Stimulated activated naive CD8-positive, alpha-beta T cell treated with anti-CD3 and anti-CD28 coated beads, Interleukin-15, Interleukin-2, amounts not matched to agents 100 ng/mL and 50 ng/mL, for 24 hours (primary cell): ENCODE measurements around the gene CRYZ.
A peak's percentile ranks its signal among the peaks of the same experiment; 100 is the strongest.
"Not testable (repeated sequence)": the region's sequence is repeated elsewhere in the genome, so short reads cannot be mapped to it uniquely, and the experiment has no call there.

Experiments used
- H3K27ac Mint-ChIP-seq: one replicate; pipeline ENCODE4 v1.8.0; 2021; ENCODE audit warnings: mild to moderate bottlenecking, mixed read lengths
- H3K27me3 Mint-ChIP-seq: one replicate; pipeline ENCODE4 v1.8.0; 2021; ENCODE audit warnings: mixed read lengths
- H3K36me3 Mint-ChIP-seq: one replicate; pipeline ENCODE4 v1.8.0; 2021; ENCODE audit warnings: low read depth, mixed read lengths
- H3K4me1 Mint-ChIP-seq: one replicate; pipeline ENCODE4 v1.8.0; 2021; ENCODE audit warnings: low read depth, mixed read lengths
- H3K4me3 Mint-ChIP-seq: one replicate; pipeline ENCODE4 v1.8.0; 2021; ENCODE audit warnings: mild to moderate bottlenecking, mixed read lengths
- H3K9me3 Mint-ChIP-seq: one replicate; pipeline ENCODE4 v1.8.0; 2021; ENCODE audit warnings: mixed read lengths

The CRYZ gene

DNA sequence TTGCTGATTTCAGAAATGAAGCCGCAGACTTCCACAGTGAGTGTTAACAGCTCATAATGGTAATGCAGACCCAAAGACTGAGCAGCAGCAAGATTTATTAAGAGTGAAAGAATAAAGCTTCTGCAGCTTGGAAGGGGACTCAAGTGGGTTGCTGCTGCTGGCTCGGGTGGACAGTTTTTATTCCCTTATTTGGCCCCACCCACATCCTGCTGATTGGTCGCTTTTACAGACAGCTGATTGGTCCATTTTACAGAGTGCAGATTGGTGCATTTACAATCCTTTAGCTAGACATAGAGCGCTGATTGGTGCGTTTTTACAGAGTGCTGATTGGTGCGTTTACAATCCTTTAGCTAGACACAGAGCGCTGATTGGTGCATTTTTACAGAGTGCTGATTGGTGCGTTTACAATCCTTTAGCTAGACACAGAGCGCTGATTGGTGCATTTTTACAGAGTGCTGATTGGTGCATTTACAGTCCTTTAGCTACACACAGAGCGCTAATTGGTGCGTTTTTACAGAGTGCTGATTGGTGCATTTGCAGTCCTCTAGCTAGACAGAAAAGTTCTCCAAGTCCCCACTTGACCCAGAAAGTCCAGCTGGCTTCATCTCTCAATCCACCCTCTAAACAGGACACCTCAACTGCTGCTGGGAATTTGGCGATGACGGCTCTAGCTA lies 7.6 kb upstream of the CRYZ start:
- Mint-ChIP-seq H3K9me3 (peaks cover 12% of the 10 kb centered on the region), H3K36me3 (peaks cover 84% of the 10 kb centered on the region)
- not testable (repeated sequence) for H3K27me3 Mint-ChIP-seq, H3K27ac Mint-ChIP-seq, H3K4me1 Mint-ChIP-seq, H3K4me3 Mint-ChIP-seq

DNA sequence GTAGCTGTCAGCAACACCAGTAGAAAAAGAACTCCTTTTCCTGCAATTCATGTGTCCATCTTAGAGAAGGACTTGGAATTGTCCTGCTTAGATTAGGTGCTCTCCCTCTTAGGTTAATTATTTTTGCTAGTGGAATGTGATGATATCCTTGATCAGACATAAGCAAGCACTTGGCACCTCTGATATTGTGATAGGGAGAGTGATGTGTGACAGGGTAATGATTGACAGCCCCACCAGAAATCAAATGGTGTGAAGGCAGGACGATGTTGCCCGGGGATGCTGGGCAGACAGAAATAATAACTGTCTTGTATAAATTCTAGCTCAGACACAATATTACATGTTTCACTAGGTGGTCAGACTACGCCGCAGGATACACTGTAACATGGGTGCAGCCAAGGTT lies 4.5 kb upstream of the CRYZ start:
- Mint-ChIP-seq H3K9me3 (peaks cover 4% of the 10 kb centered on the region), H3K4me3 (no peak overlapping the region), H3K36me3 (peaks cover 56% of the 10 kb centered on the region), H3K4me1 (peaks cover 26% of the 10 kb centered on the region), H3K27me3 (no peaks in the 10 kb centered on the region), H3K27ac (no peak overlapping the region)

DNA sequence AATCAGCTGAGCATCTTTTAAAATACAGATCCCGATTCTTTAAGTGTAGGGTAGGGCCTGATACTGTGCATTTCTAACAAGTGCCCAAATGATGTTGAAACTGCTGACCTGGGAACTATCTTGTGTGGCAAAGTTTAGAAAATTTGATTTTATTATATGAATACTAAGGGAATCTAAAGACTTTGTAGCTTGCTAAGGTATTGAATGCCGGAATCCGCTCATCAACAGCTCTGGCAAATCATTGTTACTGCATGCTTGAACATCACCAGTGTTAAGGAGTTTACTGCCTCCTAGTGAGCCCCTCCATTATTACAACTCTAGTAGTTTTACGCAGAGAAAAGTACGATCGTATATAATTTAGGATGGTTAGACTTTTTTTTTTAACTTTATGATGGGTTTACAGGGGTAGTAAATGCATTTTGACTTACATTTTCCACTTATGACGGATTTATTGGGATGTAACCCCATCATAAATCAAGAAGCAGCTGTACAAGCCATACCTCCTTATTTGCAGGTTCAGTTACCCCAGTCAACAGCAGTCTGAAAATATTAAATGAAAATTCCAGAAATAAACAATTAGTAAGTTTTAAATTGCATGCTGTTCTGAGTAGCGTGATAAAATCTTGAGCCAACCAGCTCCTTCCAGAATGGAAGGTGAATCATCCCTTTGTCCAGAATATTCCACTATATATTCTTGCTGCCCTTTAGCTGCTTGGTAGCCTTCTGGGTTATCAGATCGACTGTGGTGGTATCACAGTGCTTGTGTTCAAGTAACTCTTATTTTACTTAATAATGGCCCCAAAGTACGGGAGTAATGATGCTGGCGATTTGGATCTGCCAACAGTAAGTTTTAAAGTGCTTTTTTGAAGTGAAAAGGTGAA lies 994 bp upstream of the CRYZ start:
- no peaks in the 10 kb centered on the region for H3K27me3 Mint-ChIP-seq
- peak overlapping the region; percentile 94 for H3K4me3 Mint-ChIP-seq
- peaks cover 51% of the 10 kb centered on the region for H3K4me1 Mint-ChIP-seq
- H3K9me3 Mint-ChIP-seq, result no peaks in the 10 kb centered on the region
- H3K36me3 Mint-ChIP-seq, result peaks cover 32% of the 10 kb centered on the region
- H3K27ac Mint-ChIP-seq, result peak overlapping the region; percentile 97

- H3K27me3 Mint-ChIP-seq, H3K9me3 Mint-ChIP-seq: not testable (repeated sequence)
- H3K4me3 Mint-ChIP-seq, result peak overlapping the region; percentile 94
- peak overlapping the region; percentile 97 for H3K27ac Mint-ChIP-seq
- H3K36me3 Mint-ChIP-seq, result peaks cover 27% of the 10 kb centered on the region
- H3K4me1 Mint-ChIP-seq, result peaks cover 57% of the 10 kb centered on the region
Observed at GRCh38 chr1:74732071-74732946, 541 bp downstream of the CRYZ start.

DNA sequence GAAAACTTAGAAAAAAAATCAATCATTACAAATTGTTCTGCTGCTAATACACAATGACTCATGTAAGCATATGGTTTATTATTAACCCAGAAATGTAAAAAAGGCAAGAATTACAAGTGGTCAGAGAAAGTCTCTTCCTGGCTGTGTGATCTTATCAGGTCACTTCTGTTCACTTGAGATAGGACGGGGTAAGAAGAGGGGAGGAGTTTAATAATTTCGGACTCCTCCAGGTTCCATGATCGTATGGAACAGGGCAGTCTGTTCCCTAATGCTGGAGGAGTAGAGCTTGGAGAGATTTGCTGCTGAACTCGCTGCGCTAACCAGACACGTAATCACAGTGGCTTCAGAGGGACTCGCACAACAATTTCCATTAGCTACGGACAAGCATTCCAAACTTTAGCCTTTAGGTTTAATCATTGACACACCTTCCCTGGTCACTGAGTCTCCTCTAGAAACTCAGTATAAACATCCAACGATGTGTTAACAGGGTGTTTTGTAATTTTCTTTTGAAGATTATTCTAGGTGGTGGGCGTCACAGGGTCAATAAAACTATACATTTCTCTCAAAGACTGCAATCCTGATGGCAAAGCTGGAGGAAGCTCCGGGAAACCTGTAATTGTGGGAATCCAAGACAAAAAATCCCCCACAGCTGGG lies 1.3 kb downstream of the CRYZ start:
- peak overlapping the region; percentile 59 for H3K27ac Mint-ChIP-seq
- peak overlapping the region; percentile 58 for H3K4me3 Mint-ChIP-seq
- no peaks in the 10 kb centered on the region for H3K27me3 Mint-ChIP-seq
- no peaks in the 10 kb centered on the region for H3K9me3 Mint-ChIP-seq
- H3K36me3 Mint-ChIP-seq, result peaks cover 27% of the 10 kb centered on the region
- H3K4me1 Mint-ChIP-seq, result peaks cover 57% of the 10 kb centered on the region

- peaks cover 12% of the 10 kb centered on the region for H3K9me3 Mint-ChIP-seq
- H3K27ac Mint-ChIP-seq, result no peak overlapping the region
- H3K4me3 Mint-ChIP-seq, result no peak overlapping the region
- peaks cover 47% of the 10 kb centered on the region for H3K4me1 Mint-ChIP-seq
- H3K36me3 Mint-ChIP-seq, result peaks cover 38% of the 10 kb centered on the region
- H3K27me3 Mint-ChIP-seq, result no peaks in the 10 kb centered on the region
Observed at GRCh38 chr1:74729741-74730478, 2.9 kb downstream of the CRYZ start.

- no peaks in the 10 kb centered on the region for H3K27me3 Mint-ChIP-seq
- no peak overlapping the region for H3K4me3 Mint-ChIP-seq
- H3K36me3 Mint-ChIP-seq, result peaks cover 49% of the 10 kb centered on the region
- H3K4me1 Mint-ChIP-seq, result peaks cover 35% of the 10 kb centered on the region
- H3K9me3 Mint-ChIP-seq, result peaks cover 12% of the 10 kb centered on the region
- no peak overlapping the region for H3K27ac Mint-ChIP-seq
Observed at GRCh38 chr1:74728736-74729135, 4.1 kb downstream of the CRYZ start.

DNA sequence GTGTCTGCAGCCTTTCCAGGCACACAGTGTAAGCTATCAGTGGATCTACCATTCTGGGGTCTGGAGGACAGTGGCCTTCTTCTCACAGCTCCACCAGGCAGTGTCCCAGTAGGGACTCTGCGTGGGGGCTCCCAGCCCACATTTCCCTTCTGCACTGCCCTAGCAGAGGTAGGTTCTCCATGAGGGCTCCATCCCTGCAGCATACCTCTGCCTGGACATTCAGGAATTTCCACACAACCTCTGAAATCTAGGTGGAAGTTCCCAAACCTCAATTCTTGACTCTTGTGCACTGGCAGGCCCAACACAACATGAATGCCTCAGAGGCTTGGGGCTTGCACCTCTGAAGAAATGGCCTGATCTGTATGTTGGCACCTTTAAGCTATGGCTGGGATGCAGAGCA lies 6.8 kb downstream of the CRYZ start:
- Mint-ChIP-seq H3K27me3 (no peaks in the 10 kb centered on the region), H3K27ac (no peak overlapping the region), H3K9me3 (peaks cover 12% of the 10 kb centered on the region), H3K36me3 (peaks cover 70% of the 10 kb centered on the region), H3K4me1 (peaks cover 22% of the 10 kb centered on the region), H3K4me3 (no peak overlapping the region)

DNA sequence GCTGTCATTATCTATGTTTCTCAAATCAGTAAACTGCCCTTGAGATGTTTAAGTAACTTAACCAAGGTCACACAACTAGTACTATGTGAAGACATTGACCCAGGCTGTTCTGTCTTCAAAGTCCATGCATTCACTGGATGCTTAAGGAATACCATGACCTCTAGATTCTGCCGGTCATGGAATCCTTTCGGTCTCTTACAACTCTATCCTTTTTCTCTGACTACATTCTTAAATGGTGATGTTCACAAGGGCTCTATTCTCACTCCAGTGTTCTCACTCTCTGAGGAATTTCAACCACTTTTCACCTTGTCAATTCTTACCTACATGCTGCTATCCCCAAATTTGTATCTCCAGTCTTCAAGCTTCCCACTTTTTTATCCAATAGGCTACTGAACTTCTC lies 15.2 kb downstream of the CRYZ start:
- Mint-ChIP-seq H3K9me3 (no peaks in the 10 kb centered on the region), H3K4me3 (no peak overlapping the region), H3K27ac (no peak overlapping the region), H3K4me1 (no peaks in the 10 kb centered on the region), H3K36me3 (peaks cover 24% of the 10 kb centered on the region), H3K27me3 (no peaks in the 10 kb centered on the region)

- Mint-ChIP-seq H3K36me3 (peaks cover 19% of the 10 kb centered on the region), H3K27me3 (no peaks in the 10 kb centered on the region), H3K4me1 (no peaks in the 10 kb centered on the region), H3K4me3 (no peak overlapping the region), H3K9me3 (no peaks in the 10 kb centered on the region), H3K27ac (no peak overlapping the region)
Observed at GRCh38 chr1:74716822-74717221, 16.0 kb downstream of the CRYZ start.

GRCh38 chr1:74715806-74716205 lies 17.0 kb downstream of the CRYZ start:
- no peak overlapping the region for H3K4me3 Mint-ChIP-seq
- no peaks in the 10 kb centered on the region for H3K4me1 Mint-ChIP-seq
- peaks cover 15% of the 10 kb centered on the region for H3K36me3 Mint-ChIP-seq
- H3K9me3 Mint-ChIP-seq, result no peaks in the 10 kb centered on the region
- H3K27me3 Mint-ChIP-seq, result no peaks in the 10 kb centered on the region
- no peak overlapping the region for H3K27ac Mint-ChIP-seq

- H3K27me3 Mint-ChIP-seq, result no peaks in the 10 kb centered on the region
- H3K9me3 Mint-ChIP-seq, result no peaks in the 10 kb centered on the region
- H3K4me1 Mint-ChIP-seq, result no peaks in the 10 kb centered on the region
- no peak overlapping the region for H3K27ac Mint-ChIP-seq
- H3K4me3 Mint-ChIP-seq, result no peak overlapping the region
- peaks cover 15% of the 10 kb centered on the region for H3K36me3 Mint-ChIP-seq
Observed at GRCh38 chr1:74715236-74715502, 17.7 kb downstream of the CRYZ start.

DNA sequence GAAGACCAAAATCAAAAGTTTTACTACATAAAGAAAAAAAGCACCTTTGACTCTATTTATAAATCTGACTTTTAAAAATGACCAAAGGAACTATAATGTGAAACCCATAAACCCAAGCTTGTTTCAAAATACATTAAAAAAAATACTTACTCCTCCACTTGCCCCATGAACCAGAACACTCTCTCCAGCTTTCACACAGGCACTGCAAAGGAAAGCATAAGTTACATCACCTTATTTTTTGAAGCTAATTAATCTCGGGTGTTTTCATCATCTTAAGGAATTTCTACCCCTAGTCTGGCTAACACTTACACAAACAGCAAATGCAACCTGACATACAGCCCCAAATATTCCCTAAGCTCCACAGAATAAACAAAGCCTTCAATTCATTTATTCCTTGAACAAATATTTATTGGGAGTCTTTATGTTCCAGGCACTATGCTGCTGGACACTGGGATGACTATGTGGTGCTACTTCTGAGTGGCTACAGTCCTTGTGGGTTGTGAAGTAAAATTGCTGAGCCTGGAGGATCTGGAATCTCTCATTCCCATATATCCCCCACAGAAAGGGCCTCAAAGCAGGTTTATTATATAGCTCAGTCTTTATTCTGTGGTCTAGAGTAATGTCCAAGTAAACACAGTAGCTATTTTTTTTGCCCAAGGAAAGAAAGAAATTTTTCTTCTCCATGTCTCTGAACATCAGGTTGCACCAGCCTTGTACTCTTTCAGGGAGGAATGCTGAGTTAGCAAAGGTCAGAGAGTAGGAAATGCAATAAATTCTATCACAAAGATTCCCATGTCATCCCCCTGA lies 18.2 kb downstream of the CRYZ start:
- H3K4me3 Mint-ChIP-seq, result no peak overlapping the region
- H3K27me3 Mint-ChIP-seq, result no peaks in the 10 kb centered on the region
- H3K27ac Mint-ChIP-seq, result no peak overlapping the region
- H3K9me3 Mint-ChIP-seq, result no peaks in the 10 kb centered on the region
- H3K4me1 Mint-ChIP-seq, result no peaks in the 10 kb centered on the region
- peaks cover 15% of the 10 kb centered on the region for H3K36me3 Mint-ChIP-seq
